GM10248 (cell line): Measurements from ENCODE around the gene ST3GAL3.
A peak's percentile ranks its signal among the peaks of the same experiment; 100 is the strongest.

Source experiments
- CTCF ChIA-PET: fragments of 300-600 bp; sonication (Branson Sonifier 250); formaldehyde crosslinking; extraction: SDS; loops from one replicate; lab custom pipeline; 2021; ENCODE audit warnings: antibody characterized with exemption; lab: Yijun Ruan, JAX
- POLR2A ChIA-PET: fragments of 350-650 bp; sonication (Branson Sonifier 250); formaldehyde crosslinking; extraction: SDS; loops from one replicate; lab custom pipeline; 2020; ENCODE audit warnings: antibody characterized with exemption; lab: Yijun Ruan, JAX
- DNase-seq: peaks from one replicate; pipeline ENCODE4 v3.0.0; 2012; ENCODE audit errors: extremely low spot score
- CTCF ChIP-seq: IDR thresholded peaks from 2 replicates; pipeline ENCODE4 v1.5.1; 2012; ENCODE audit warnings: mild to moderate bottlenecking, low read depth; ENCODE audit errors: extremely low read depth, missing control alignments, control extremely low read depth

ST3GAL3 gene

GRCh38 chr1:43707190-43708001, at the start of gene ST3GAL3:
Gene ST3GAL3, plus strand, starts transcription at chr1:43707536. Its CDS starts 28,727 bp downstream, at chr1:43736263.
- ChIA-PET POLR2A (interaction anchor here (0.5 to 2.1 kb wide), 4 partner anchors 27 to 229 kb away, joined by 3 to 7 read pairs (median 3); partner anchors contain the start of gene KDM4A), CTCF (interaction anchor here (1.0 to 4.0 kb wide), 5 partner anchors 9 to 239 kb away, joined by 3 to 18 read pairs (median 4); no protein-coding TSS in a partner anchor)
- peak; percentile 97 for DNase-seq
- no peak for TF ChIP-seq CTCF

- no peak for DNase-seq
- ChIA-PET POLR2A (interaction anchor here (0.6 to 1.4 kb wide), 2 partner anchors 9 to 711 kb away, joined by 5 to 8 read pairs; partner anchors contain the start of gene KDM4A), CTCF (interaction anchor here (0.9 to 2.5 kb wide), 5 partner anchors 7 to 276 kb away, joined by 3 to 9 read pairs (median 5); partner anchors contain the start of gene KDM4A)
Observed at GRCh38 chr1:43659212-43660166, 47.8 kb upstream of the ST3GAL3 start.

GRCh38 chr1:43660355-43660754, 47.0 kb upstream of the ST3GAL3 start:
- DNase-seq = no peak
- ChIA-PET CTCF (interaction anchor here (1.0 to 2.5 kb wide), 4 partner anchors 8 to 275 kb away, joined by 3 to 7 read pairs (median 4); partner anchors contain the start of gene KDM4A), POLR2A (interaction anchor here (0.6 to 0.7 kb wide), 2 partner anchors 16 to 712 kb away, joined by 3 to 5 read pairs; no protein-coding TSS in a partner anchor)
- no peak for TF ChIP-seq CTCF

More at GRCh38 chr1:43659212-43660166, 47.8 kb upstream of the ST3GAL3 start:
- no peak for TF ChIP-seq CTCF

- ChIA-PET CTCF (interaction anchor here (1.2 to 3.5 kb wide), 5 partner anchors 9 to 270 kb away, joined by 3 to 18 read pairs (median 8); partner anchors contain the start of genes ARTN and KDM4A), POLR2A (interaction anchor here (2.6 kb wide), 1 partner anchor 14 kb away, joined by 9 read pairs; the partner anchor contains the start of gene KDM4A)
- peak; percentile 50 for DNase-seq
- no peak for TF ChIP-seq CTCF
Observed at GRCh38 chr1:43664369-43664768, 43.0 kb upstream of the ST3GAL3 start.

GRCh38 chr1:43666608-43667007, 40.7 kb upstream of the ST3GAL3 start:
- ChIA-PET POLR2A (interaction anchor here (2.4 kb wide), 1 partner anchor 16 kb away, joined by 10 read pairs; the partner anchor contains the start of gene KDM4A), CTCF (interaction anchor here (1.1 to 3.5 kb wide), 4 partner anchors 15 to 268 kb away, joined by 3 to 18 read pairs (median 4); partner anchors contain the start of genes ARTN and KDM4A)
- no peak for TF ChIP-seq CTCF
- no peak for DNase-seq
